GM19099 (cell line): Measurements from ENCODE around the gene ADCY7.

Experiments
- POLR2A ChIP-seq: IDR thresholded peaks from 3 replicates; pipeline ENCODE4 v1.6.1; 2011; ENCODE audit warnings: low read depth; ENCODE audit not compliant: insufficient read length; ENCODE audit errors: extremely low read depth

Gene ADCY7

GRCh38 chr16:50260206-50261159 is 5.9 kb upstream of the ADCY7 start:
- TF ChIP-seq POLR2A: no peak

- no peak for TF ChIP-seq POLR2A
Measured at GRCh38 chr16:50261160-50261706, 5.1 kb upstream of the ADCY7 start.

DNA sequence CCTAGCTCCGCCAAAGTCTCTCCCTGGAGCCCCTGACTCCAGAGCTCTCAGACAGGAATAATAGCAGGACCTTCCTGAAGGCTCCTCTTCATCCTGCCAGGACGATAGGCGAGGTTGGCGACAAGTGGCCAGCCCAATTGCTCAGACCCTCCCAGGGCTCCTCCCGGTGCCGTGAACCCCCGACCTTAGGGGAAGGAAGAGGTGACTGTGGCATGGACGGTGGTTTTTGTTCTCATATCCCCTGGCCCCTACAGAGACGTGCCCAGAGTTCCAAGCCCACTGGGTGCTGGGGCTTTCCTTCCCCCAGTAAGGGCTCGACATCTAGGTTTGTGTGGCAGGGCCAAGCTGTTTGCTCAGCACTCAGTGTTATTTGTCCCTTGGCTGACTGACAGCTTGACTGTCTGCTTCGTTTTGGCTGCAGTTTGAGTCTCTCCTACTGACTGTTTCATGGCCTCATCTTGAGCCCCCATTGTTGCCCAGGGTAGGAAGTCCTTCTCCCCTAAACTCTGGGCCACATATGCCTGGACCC is 4.6 kb upstream of the ADCY7 start:
- no peak for TF ChIP-seq POLR2A

DNA sequence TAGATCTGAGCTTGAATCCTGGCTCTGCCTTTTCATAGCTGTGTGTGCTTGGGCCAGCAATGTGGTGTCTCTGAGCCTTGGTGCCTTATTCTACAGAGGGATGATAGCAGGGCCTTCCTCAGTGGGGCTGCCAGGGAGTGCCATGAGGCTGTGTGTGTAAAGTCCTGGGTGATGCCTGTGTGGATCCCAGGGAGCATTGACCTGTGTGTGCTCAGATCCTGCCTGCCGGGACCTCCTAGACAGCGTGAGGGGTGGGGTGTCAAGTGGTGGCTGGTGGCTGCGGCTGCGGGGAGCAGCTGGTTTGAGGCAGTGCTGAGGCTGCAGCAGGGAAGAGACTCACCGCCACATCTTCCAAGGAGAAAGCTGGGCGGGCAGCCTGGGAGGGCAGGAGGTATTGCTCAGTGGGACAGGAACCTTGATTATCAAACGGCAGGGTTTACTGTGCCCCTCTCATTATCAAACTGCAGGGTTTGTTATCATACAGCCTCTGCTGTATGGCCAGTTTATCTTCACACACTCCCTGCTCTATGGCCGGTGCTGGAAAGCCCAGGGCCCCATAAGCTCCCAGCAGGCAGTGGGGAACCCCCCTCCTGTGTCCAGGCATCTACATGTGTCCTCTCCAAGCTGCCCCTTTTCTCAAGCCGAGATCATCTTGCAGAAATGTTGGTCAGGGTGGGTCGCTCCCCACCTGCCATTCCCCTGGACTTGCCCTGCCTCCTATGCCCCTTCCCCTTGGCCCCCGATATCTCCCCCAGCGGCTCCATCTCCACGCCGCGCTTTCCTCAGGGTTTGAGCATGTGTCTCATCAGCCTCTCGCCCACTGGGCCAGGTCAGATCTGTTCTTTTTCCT is 3.1 kb upstream of the ADCY7 start:
- TF ChIP-seq POLR2A: no peak

DNA sequence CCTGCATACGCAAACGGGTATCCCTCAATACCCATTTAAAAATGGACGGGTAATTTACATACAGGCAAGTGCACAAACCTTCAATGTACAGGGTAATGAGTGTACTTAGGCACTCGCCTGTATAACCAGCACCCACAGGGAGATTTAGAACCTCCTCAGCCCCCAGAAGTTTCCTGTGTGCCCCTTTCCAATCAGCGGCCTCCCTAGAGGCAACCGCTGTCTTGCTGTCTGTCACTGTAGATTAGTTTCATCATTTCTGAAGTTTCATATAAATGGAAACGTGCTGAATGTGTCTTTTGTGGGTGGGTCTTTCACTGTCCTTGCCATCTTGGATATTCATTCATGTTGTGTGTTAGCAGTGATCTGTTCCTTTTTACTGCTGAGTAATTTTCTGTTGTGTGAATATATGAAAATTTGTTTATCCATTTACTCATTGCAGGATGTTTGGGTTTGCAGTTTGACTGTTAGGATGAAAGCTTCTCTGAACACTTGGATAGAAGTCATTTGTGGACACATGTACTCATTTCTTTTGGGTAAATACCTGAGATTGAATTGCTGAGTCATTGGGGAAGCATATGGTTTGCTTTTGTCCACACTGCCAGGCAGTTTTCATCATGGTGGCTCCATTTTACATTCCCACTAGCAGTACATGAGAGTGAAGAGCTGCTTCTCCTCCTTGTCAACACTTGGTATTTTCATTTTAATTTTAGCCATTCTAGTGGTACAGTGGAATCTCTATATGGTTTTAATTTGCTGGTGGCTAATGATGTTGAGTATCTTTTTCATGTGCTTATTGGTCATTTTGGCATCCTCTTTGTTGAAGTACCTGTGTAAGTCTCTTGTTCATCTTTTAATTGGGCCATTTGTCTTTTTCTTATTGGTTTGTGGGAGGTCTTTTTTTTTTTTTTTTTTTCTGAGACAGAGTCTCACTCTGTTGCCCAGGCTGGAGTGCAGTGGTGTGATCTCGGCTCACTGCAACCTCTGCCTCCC is 2.1 kb upstream of the ADCY7 start:
- no peak for TF ChIP-seq POLR2A

- TF ChIP-seq POLR2A: no peak
Measured at GRCh38 chr16:50265260-50265659, 1.1 kb upstream of the ADCY7 start.

- no peak for TF ChIP-seq POLR2A
Measured at GRCh38 chr16:50265716-50266336, 525 bp upstream of the ADCY7 start.

- no peak for TF ChIP-seq POLR2A
Measured at GRCh38 chr16:50267151-50267631, 840 bp downstream of the ADCY7 start.

DNA sequence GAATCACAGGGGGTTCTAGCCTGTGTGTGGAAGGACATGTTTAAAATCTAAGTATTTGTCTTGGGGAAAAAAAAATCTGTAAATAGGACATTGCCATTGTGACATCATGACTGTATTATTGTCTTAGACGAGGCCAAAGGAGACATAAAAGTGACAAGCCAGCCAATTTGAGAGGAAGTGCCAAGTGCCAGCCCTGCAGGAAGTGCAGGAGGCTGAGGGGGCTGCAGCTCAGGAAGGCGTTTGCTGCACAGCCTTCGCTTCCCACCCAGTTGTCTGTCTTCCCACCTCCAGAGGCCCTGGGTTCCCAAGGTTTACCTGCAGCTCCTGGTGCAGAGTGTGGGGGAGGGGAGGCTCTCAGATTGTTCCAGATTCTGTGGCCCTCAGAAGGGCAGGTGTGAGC is 1.3 kb downstream of the ADCY7 start:
- TF ChIP-seq POLR2A: no peak

GRCh38 chr16:50268352-50268751 is 2.0 kb downstream of the ADCY7 start:
- no peak for TF ChIP-seq POLR2A

GRCh38 chr16:50269061-50269705 is 2.8 kb downstream of the ADCY7 start:
- TF ChIP-seq POLR2A: no peak

- TF ChIP-seq POLR2A: no peak
Measured at GRCh38 chr16:50269769-50270509, 3.6 kb downstream of the ADCY7 start.

- TF ChIP-seq POLR2A: no peak
Measured at GRCh38 chr16:50270510-50271147, 4.3 kb downstream of the ADCY7 start.
